Measurements from ENCODE around the gene FAM110A.
"Not testable (repeated sequence)": the region's sequence is repeated elsewhere in the genome, so short reads cannot be mapped to it uniquely, and the experiment has no call there.

FAM110A gene

DNA sequence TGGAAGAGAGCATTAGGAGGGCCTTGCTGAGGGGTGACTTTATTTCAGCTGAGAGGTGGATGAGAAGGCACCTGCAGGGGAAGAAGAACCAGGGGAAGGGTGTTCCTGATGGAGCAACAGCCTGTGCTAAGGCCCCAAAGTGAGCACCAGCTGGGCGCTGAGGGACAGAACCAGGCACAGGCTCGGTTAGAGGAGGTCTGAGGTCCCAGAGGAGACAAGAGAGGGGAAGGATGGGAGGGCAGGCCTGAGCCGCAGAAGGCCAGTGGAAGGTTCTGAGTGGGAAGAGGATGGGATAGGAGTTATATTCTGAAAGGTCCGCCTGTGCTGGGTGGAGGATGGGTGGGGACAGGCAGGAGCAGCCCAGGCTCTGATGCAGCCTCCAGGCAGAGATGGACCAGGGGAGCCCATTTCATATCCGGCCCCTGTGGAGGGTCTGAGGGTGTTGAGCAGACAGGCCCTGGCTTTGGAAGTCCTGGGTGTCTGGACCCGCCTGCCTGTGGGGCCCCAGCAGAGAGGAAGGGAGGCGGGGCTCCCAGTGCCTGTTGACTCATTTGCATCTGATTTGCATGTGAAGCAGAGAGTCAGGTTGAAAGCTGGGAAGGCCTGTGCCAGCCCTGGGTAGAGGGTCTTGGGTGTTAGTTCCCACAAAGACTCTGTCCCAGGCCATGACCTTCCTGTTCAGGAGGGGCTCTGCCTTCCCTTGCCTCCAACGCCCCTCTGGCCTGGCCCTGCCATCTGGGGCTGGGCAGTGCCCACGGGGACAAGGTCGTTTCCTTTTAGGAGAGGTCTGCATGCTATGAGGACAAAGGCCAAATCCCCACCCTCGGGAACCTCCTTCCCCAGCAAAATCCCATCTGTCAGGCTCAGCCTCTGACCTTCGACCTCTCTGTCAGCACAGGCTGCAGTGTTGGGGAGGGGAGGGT lies 10.6 kb upstream of the FAM110A start:
- DNase-seq (ENCODE audit: low read depth in 2 of 2, low spot score in 1 of 2), result no peak

GRCh38 chr20:823574-823902 lies 10.0 kb upstream of the FAM110A start:
- DNase-seq (ENCODE audit: low read depth in 2 of 2, low spot score in 1 of 2), result no peak

- no peak for DNase-seq (ENCODE audit: low read depth in 2 of 2, low spot score in 1 of 2)
Observed at GRCh38 chr20:824490-824889, 9.0 kb upstream of the FAM110A start.

DNA sequence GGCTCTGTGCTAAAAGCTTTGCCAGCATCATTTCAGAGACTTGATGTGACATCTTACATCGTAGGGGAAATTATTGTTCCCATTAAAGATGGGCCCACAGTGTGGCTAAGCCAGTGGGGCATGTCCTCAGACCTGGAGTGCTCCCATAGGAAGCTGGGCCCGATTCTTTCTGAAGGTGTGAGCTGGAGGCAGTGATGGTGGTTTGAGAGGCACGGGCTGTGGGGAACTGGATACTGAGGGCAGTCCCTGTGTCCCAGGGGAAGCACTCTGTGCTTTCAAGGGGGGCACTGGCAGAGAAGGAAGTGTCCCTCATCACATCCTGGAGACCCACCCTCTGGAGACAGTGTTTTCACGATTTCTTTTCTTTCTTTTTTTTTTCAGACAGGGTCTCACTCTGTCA lies 8.6 kb upstream of the FAM110A start:
- no peak for DNase-seq (ENCODE audit: low read depth in 2 of 2, low spot score in 1 of 2)

DNA sequence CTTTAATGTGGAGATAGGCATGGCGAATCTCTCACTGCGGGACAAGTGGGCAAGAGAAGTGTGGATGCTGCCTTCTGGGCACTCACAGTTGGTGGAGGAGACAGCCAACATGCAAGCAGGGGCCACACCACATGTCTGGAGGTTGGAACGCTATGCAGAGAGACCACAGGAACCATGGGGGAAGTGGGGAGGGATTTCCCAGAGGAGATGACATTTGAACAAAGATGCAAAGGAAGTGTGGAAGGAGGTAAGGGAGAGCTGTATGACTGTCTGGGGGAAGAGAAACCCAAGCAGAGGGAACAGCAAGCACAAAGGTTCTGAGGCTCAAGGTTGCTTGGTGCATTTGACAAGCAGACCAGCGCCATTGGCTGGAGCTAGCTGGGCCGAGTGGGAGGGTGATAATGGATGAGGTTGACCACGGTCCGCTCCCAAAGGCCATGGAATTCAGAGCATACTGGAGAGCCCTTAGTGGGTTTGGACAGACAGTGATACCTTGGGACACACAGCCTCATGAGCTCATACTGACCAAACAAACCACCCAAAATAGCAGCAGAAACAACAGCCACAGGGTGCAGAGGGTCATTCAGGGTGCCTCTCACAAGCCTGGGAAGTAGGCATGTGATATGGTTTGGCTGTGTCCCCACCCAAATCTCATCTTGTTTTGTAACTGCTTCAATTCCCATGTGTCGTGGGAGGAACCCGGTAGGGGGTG lies 7.6 kb upstream of the FAM110A start:
- DNase-seq (ENCODE audit: low read depth in 2 of 2, low spot score in 1 of 2), result no peak

DNA sequence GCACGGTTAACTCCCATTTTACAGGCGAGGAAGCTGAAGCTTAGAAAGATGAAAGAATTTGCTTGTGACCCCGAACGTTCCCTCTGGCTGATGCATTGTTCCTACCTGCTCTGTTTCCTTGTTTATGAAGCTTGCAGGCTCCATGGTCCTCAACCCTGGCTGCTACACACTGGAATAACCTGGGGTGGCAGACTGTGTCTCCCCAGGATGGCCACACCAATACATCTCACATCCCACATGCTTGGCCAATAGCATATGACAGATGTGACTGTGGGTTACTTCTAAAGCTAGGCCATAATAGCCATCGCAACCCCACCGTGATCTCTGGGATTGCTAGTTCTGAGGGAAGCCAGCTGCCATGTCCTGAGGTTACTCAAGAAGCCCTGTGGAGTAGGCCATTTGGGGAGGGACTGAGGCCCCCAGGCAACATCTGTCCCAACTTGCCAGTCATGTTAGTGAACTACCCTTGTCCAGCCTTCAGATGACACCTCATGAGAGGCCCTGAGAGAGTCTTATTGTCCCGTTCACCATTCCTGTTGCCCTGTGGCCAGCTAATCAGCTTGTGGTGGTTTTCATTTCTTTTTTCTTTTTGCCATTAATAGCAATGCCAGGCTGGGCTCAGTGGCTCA lies 6.7 kb upstream of the FAM110A start:
- no peak for DNase-seq (ENCODE audit: low read depth in 2 of 2, low spot score in 1 of 2)

DNA sequence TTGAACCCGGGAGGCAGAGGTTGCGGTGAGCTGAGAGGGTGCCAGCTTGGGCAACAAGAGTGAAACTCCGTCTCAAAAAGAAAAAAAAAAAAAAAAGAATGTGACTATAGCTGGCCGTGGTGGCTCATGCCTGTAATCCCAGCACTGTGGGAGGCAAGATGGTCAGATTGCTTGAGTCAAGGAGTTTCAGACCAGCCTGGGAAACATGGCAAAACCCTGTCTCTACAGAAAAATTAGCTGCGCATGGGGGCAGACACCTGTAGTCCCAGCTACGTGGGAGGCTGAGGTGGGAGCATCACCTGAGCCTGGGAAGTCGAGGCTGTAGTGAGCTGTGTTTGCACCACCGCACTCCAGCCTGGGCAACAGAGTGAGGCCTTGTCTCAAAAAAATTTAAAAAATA lies 5.5 kb upstream of the FAM110A start:
- DNase-seq (ENCODE audit: low read depth in 2 of 2, low spot score in 1 of 2), result not testable (repeated sequence)

DNA sequence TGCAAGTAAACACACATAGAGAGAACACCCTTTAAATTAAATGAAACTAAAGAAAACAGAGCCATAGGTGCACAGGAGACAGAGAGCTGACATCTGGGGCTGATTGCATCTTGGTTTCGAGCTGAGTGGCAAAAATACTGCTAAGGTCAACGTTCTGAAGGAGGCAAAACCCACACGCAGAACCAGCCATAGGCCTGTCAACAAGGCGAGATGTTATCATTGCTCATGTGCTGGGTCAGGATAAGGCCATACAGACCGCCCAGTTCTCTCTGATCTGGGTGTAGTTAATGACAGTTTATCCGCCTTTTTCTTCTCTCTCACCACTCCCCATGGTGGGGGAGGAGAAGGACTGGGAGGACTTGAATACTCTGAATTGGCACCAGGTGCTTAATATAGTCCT lies 4.5 kb upstream of the FAM110A start:
- no peak for DNase-seq (ENCODE audit: low read depth in 2 of 2, low spot score in 1 of 2)

GRCh38 chr20:829551-829950 lies 4.0 kb upstream of the FAM110A start:
- DNase-seq (ENCODE audit: low read depth in 2 of 2, low spot score in 1 of 2), result no peak

GRCh38 chr20:830011-830521 lies 3.4 kb upstream of the FAM110A start:
- DNase-seq (ENCODE audit: low read depth in 2 of 2, low spot score in 1 of 2), result no peak

GRCh38 chr20:831251-831650 lies 2.3 kb upstream of the FAM110A start:
- no peak for DNase-seq (ENCODE audit: low read depth in 2 of 2, low spot score in 1 of 2)

- DNase-seq (ENCODE audit: low read depth in 2 of 2, low spot score in 1 of 2), result no peak
Observed at GRCh38 chr20:831956-832355, 1.6 kb upstream of the FAM110A start.

DNA sequence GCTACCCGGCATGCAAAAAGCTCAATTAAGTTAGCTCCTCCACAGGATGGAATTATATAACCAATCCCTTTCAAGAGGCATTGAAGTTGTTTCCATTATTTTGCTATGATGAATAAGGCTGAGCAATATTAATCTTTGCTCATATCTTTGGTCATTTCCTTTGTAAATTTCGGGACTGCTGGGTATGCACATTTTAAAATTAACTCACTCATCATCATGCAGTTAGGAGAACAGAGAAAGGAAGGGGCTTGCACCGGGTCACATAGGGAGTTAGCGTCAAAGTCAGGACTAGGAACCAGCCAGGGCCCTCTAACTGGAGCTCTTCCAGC lies 430 bp upstream of the FAM110A start:
- no peak for DNase-seq (ENCODE audit: low read depth in 2 of 2, low spot score in 1 of 2)

DNA sequence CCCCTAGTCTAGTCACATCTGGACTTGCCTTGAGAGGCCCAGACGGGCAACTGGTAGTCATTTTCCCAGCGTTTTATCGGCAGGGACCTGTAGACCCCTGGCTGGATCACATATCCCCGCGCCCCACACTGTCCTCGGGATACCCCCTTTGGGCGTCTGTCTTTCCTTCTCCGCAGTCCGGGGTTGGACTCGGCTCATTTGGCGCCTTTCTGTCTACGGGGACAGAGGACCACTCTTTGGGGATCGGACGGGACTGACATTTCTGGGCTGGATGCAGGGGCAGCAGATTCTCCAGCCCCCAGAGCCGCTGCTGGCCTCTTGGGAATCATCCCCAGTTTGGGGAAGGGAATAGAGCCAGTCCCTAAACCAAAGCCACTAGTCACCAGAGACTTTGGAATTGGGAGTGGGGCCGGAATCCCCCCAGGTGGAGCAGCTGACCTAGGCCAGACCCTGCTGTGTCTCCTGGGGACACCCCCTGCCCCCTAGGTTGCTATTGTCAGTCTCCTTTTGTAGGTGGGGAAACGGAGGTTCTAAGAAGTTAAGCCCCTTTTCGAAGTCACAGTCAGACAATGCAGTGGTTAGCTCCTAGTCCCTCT lies 734 bp downstream of the FAM110A start:
- DNase-seq (ENCODE audit: low read depth in 2 of 2, low spot score in 1 of 2), result no peak

DNA sequence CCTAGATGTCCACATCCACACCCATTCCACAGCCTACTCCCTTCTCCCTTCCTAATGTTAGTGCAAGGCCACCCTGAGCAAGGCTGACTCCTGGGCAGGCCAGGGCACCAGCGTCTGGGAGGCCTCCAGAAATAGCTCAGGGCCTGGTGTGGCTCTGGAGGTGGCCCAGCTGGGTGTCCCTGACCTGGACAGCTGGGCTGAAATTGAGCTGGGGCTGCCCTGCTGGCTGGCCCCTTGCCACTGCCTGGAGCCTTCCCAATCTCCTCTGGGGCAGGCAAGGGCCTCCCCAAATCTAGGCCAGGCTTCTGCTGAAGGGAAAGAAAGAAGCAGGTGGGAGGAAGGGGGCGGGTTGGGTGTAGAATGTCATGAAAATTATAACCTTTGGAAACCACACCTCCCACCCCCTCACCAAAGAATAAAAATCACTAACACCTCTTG lies 2.1 kb downstream of the FAM110A start:
- no peak for DNase-seq (ENCODE audit: low read depth in 2 of 2, low spot score in 1 of 2)

DNA sequence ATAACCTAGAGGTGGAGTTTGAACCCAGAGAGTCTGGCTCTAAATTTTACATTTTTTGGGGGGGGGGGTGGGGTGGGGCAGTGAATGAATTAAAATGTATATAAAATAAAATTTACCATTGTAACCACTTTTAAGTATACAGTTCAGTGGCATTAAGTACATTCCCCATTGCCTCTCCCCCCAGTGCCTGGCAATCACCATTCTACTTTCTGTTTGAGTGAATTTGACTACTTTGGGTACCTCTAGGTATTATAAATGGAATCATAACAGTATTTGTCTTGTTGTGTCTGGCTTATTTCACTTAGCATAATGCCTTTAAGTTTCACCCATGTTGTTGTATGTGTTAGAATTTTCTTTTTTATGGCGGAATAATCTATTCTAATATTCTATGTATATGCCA lies 2.7 kb downstream of the FAM110A start:
- no peak for DNase-seq (ENCODE audit: low read depth in 2 of 2, low spot score in 1 of 2)

DNA sequence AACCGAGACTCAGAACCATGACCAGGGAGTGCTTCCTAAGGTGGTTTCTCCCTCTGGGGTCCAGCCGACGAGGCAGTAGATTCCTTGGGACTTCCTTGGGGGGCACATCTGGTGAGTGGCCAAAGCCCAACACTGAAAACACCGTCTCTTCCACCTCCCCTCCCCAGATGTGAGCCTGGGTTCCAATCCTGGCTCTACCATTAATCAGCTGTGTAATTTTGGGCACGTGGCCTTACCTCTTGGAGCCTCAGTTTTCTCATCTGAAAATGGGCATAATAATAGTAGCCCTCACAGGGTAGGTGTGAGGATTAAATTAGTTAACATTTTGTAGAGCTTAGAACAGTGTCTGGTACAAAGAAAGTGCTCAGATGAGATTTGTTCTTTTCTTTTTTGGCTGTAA lies 5.5 kb downstream of the FAM110A start:
- DNase-seq (ENCODE audit: low read depth in 2 of 2, low spot score in 1 of 2), result no peak

DNA sequence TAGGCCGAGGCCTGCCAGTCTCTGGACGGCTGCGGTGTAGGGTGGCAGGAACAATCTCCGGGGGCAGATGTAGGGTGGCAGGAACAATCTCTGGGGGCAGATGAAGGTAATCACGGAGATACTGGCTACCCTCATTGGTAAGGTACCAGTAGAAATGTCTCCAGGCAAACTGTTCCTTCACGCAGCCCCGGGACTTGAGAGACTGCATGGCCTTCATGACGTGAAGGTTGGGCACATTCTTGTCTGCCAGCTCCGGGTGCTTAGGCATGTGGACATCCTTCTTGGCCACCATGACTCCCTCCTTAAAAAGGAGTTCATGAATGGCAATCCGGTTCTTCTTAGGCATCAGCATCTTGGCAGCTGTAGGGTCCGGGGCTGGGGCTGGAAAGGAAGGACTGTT lies 6.1 kb downstream of the FAM110A start:
- no peak for DNase-seq (ENCODE audit: low read depth in 2 of 2, low spot score in 1 of 2)

- DNase-seq (ENCODE audit: low read depth in 2 of 2, low spot score in 1 of 2), result no peak
Observed at GRCh38 chr20:840503-840857, 7.0 kb downstream of the FAM110A start.

DNA sequence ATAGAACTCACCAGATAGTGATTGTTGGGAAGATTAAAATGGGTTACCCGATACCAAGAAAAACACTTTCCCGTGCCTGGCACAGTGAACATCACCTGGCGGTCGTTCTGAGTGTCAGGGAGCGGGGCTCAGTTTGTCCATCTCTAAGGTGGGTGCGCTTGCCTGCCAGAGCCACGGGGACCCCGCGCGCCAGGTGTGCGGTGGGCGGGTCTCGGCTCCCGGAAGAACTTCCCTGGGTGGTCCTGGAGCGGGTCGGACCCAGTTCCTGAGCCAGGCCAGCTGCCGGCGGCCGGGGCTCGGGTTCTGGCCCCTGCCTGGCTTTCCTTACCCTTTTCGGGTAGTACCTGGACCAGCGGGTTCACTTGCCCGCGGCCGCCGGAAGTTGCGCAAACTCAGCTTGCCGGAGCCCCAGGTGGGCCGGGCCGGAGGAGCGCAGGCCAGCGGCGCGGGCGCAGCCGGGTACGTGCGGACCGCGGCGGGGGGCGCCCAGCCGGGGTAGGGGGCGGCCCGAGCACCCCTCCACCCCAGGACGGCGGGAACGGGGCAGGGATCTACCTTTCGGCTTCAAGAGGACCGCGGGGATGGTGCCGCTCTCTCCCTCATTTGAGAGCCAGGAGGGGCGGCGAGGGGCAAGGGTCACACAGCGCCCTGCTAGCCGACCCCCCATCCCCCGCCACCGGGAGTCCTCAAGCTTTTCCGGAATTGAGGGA lies 7.5 kb downstream of the FAM110A start:
- DNase-seq (ENCODE audit: low read depth in 2 of 2, low spot score in 1 of 2), result no peak

Data from stimulated activated CD8-positive, alpha-beta memory T cell treated with anti-CD3 and anti-CD28 coated beads, Interleukin-4, amount 100 ng/mL, for 1 hour (primary cell).